Stomach smooth muscle (tissue), 2 donors: ENCODE data around the gene AGER.
"Not testable (repeated sequence)": the region's sequence is repeated elsewhere in the genome, so short reads cannot be mapped to it uniquely, and the experiment has no call there.

Experiments used
- H3K27ac ChIP-seq: one replicate; pipeline ENCODE4 v1.7.0; 2013; ENCODE audit warnings: mild to moderate bottlenecking, low read length, inconsistent platforms
- H3K27me3 ChIP-seq, 2 donors: one replicate each; pipeline ENCODE4 v1.7.0; 2013; ENCODE audit warnings: low read length in 2 of 2; ENCODE audit not compliant: insufficient read depth in 2 of 2, control insufficient read depth in 1 of 2
- H3K36me3 ChIP-seq, 2 donors: one replicate each; pipeline ENCODE4 v1.7.0; 2013; ENCODE audit warnings: low read length in 2 of 2; ENCODE audit not compliant: control insufficient read depth in 2 of 2, insufficient read depth in 2 of 2
- H3K4me1 ChIP-seq: one replicate; pipeline ENCODE4 v1.7.0; 2013; ENCODE audit warnings: low read length; ENCODE audit not compliant: control insufficient read depth, insufficient read depth
- H3K4me3 ChIP-seq, 2 donors: one replicate each; pipeline ENCODE4 v1.7.0; 2013; ENCODE audit warnings: low read length in 2 of 2
- H3K9ac ChIP-seq, 2 donors: one replicate each; pipeline ENCODE4 v1.7.0; 2013; ENCODE audit warnings: low read length in 2 of 2, mild to moderate bottlenecking in 1 of 2
- H3K9me3 ChIP-seq, 2 donors: one replicate each; pipeline ENCODE4 v1.7.0; 2013; ENCODE audit warnings: low read length in 2 of 2; ENCODE audit not compliant: control insufficient read depth in 2 of 2
- donor health status: healthy.
- donor health status: Pancreatic carcinoma.

AGER gene

GRCh38 chr6:32198866-32199265 is 14.8 kb upstream of the AGER start:
- Histone ChIP-seq H3K27ac (no peak overlapping the region), H3K4me3 (no peak overlapping the region), H3K4me1 (peaks cover 25% of the 10 kb centered on the region), H3K27me3 (peaks cover 4 to 12% of the 10 kb centered on the region in 2 donors), H3K9me3 (no peaks in the 10 kb centered on the region), H3K9ac (no peak overlapping the region), H3K36me3 (no peaks in the 10 kb centered on the region)

- Histone ChIP-seq H3K36me3 (no peaks in the 10 kb centered on the region), H3K4me3 (no peak overlapping the region), H3K4me1 (peaks cover 25% of the 10 kb centered on the region), H3K9me3 (no peaks in the 10 kb centered on the region), H3K27ac (no peak overlapping the region), H3K27me3 (peaks cover 4 to 9% of the 10 kb centered on the region in 2 donors), H3K9ac (no peak overlapping the region)
These were observed 14.3 kb upstream of the AGER start for GRCh38 chr6:32198345-32198696.

- peaks cover 4 to 6% of the 10 kb centered on the region in 2 donors for H3K27me3 ChIP-seq
- H3K4me3 ChIP-seq, result peak overlapping the region; percentile 92 to 97
- peak overlapping the region; percentile 100 for H3K9ac ChIP-seq
- H3K27ac ChIP-seq, result peak overlapping the region; percentile 100
- H3K4me1 ChIP-seq, result peaks cover 27% of the 10 kb centered on the region
- H3K36me3 ChIP-seq, result no peaks in the 10 kb centered on the region
- H3K9me3 ChIP-seq, result no peaks in the 10 kb centered on the region
These were observed 12.9 kb upstream of the AGER start for GRCh38 chr6:32196682-32197616.

GRCh38 chr6:32195902-32196681 is 12.0 kb upstream of the AGER start:
- peaks cover 0 to under 1% of the 10 kb centered on the region in 2 donors for H3K27me3 ChIP-seq
- H3K27ac ChIP-seq, result peak overlapping the region; percentile 100
- no peaks in the 10 kb centered on the region for H3K9me3 ChIP-seq
- H3K4me1 ChIP-seq, result peaks cover 35% of the 10 kb centered on the region
- H3K36me3 ChIP-seq, result no peaks in the 10 kb centered on the region
- H3K4me3 ChIP-seq, result peak overlapping the region; percentile 92 to 97
- peak overlapping the region; percentile 100 for H3K9ac ChIP-seq

DNA sequence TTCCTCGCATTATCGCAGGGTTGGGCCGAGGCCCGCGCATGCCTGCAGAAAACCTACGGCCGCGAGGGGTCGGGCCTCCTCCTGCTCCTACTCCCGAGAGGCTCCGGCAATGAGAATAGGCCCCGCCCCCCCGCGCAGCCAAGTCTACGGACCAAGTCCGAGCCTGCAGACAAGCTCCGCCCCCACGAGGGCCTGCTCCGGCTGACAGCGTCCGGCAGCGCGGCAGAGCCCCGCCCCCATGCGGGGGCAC is 11.5 kb upstream of the AGER start:
- Histone ChIP-seq H3K27me3 (no peaks in the 10 kb centered on the region), H3K36me3 (no peaks in the 10 kb centered on the region), H3K4me1 (peaks cover 40% of the 10 kb centered on the region), H3K9me3 (no peaks in the 10 kb centered on the region), H3K27ac (peak overlapping the region; percentile 100), H3K4me3 (peak overlapping the region in 1 of 2 donors; percentile 97), H3K9ac (no peak overlapping the region)

- H3K4me1 ChIP-seq, result peaks cover 44% of the 10 kb centered on the region
- peak overlapping the region; percentile 69 to 70 for H3K9ac ChIP-seq
- H3K4me3 ChIP-seq, result peak overlapping the region; percentile 70 to 97
- H3K9me3 ChIP-seq, result no peaks in the 10 kb centered on the region
- no peaks in the 10 kb centered on the region for H3K36me3 ChIP-seq
- peak overlapping the region; percentile 95 for H3K27ac ChIP-seq
- no peaks in the 10 kb centered on the region for H3K27me3 ChIP-seq
These were observed 11.0 kb upstream of the AGER start for GRCh38 chr6:32194825-32195651.

GRCh38 chr6:32194388-32194787 is 10.3 kb upstream of the AGER start:
- Histone ChIP-seq H3K27me3 (no peaks in the 10 kb centered on the region), H3K27ac (peak overlapping the region; percentile 95), H3K9ac (peak overlapping the region; percentile 21 to 69), H3K4me3 (no peak overlapping the region), H3K36me3 (no peaks in the 10 kb centered on the region), H3K9me3 (no peaks in the 10 kb centered on the region), H3K4me1 (peaks cover 44% of the 10 kb centered on the region)

DNA sequence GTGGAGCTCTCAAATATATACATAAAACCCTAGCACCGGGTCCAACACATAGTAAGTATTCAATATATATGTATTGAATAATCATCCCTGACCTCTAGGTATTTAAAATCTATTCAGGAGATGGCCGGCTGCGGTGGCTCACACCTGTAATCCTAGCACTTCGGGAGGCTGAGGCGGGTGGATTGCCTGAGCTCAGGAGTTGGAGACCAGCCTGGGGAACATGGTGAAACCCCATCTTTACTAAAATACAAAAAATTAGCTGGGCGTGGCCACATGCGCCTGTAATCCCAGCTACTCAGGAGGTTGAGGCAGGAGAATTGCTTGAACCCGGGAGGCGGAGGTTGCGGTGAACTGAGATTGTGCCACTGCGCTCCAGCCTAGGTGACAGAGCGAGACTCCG is 9.0 kb upstream of the AGER start:
- Histone ChIP-seq H3K27ac (peak overlapping the region; percentile 31), H3K4me1 (peaks cover 55% of the 10 kb centered on the region), H3K4me3 (peak overlapping the region in 1 of 2 donors; percentile 15)
- not testable (repeated sequence) for H3K27me3 ChIP-seq, H3K36me3 ChIP-seq, H3K9me3 ChIP-seq, H3K9ac ChIP-seq

DNA sequence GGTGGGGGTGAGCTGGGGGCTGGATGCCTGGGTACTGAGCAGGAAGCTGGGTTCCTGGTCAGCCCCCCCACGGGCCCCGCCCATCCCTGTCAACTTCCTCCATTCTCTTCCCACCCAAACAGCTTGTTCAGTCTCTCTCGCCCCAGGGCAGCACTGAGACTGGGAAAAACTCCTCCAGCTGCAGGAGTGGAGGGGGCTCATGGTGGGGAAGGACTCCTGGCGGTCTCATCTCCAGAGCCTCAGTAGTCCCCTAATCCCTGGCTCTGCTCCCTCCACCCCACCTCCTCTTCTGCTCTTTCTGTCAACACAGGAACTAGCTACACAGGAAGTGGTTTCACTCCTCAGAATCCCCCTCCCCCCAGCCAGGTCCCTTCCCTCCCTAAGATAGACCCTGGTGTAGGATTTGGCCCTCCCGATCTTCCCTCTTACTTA is 8.6 kb upstream of the AGER start, which contains the start of gene GPSM3:
GPSM3 (minus strand) TSS at position 36 of the 432 bp plus-strand sequence. CDS start 130 bp downstream, outside the sequence.
- Histone ChIP-seq H3K27me3 (no peaks in the 10 kb centered on the region), H3K27ac (peak within 1 kb of the TSS; percentile 98), H3K4me3 (peak within 1 kb of the TSS in 1 of 2 donors; percentile 55), H3K9ac (peak within 1 kb of the TSS; percentile 36 to 92), H3K9me3 (no peaks in the 10 kb centered on the region), H3K36me3 (peaks cover 0 to 4% of the 10 kb centered on the region in 2 donors), H3K4me1 (peaks cover 60% of the 10 kb centered on the region)
